HCT116 (cell line): ENCODE results near the gene FHOD3. TPM values are rescaled to one million over a fixed set of nuclear protein-coding genes. Genes with fewer than 3 reads are reported as not detected.

Experiments used
- ATAC-seq: fragments of 200-7000 bp; cut with Tn5 transposase; 2 replicates; pipeline ENCODE4 v1.9.1; 2020; ENCODE audit warnings: mild to moderate bottlenecking, moderate library complexity
- BruUV-seq: library from RNA; stranded (reverse); fragments of 400-500 nt; replicated peaks from 2 replicates; lab custom pipeline; 2021; lab: Mats Ljungman, UMichigan
- CTCF ChIA-PET: fragments of 300-600 bp; sonication (Branson Sonifier 250); formaldehyde crosslinking; loops from one replicate; lab custom pipeline; 2021; ENCODE audit warnings: antibody characterized with exemption; lab: Charles Lee
- POLR2A ChIA-PET: fragments of 300-600, 350-600 bp; sonication (Branson Sonifier 250); formaldehyde crosslinking; loops from one replicate; lab custom pipeline; 2021; ENCODE audit warnings: antibody characterized with exemption; lab: Charles Lee
- RAD21 ChIA-PET, 2 experiments: fragments of 300-600 bp; sonication (Branson Sonifier 250); formaldehyde crosslinking; loops; one replicate each; lab custom pipeline; 2023; ENCODE audit warnings: low total read pairs in 2 of 2; ENCODE audit not compliant: uncharacterized antibody in 2 of 2, unreplicated experiment in 2 of 2, low non-redundant PET in 1 of 2; lab: Charles Lee
- DNase-seq: peaks from one replicate; pipeline ENCODE4 v3.0.0-alpha.2; 2010; ENCODE audit warnings: low read depth, low spot score
- H2AFZ ChIP-seq: fragments of 200-600 bp; shearing (Covaris generic), sonication (generic); 2 replicates; pipeline ENCODE4 v1.6.1; 2017; ENCODE audit warnings: low read depth, mixed run types, mixed read lengths, antibody characterized with exemption, low read length; ENCODE audit not compliant: poor library complexity, severe bottlenecking
- H3K27ac ChIP-seq: 2 replicates; pipeline ENCODE4 v1.5.1; 2012; ENCODE audit warnings: low read depth, low read length
- H3K27me3 ChIP-seq: fragments of 200-600 bp; sonication (generic); 2 replicates; pipeline ENCODE4 v1.6.1; 2016; ENCODE audit warnings: mixed run types, low read length, mixed read lengths; ENCODE audit not compliant: insufficient read depth
- H3K36me3 ChIP-seq, 2 experiments: fragments of 200-500 bp in 1 of 2; fragments of 200-600 bp in 1 of 2; sonication (Bioruptor generic) in 1 of 2; sonication (generic) in 1 of 2; 2 replicates each; pipeline versions ENCODE4 v1.5.1 to v1.6.1; 2014 to 2016; ENCODE audit warnings: low read length in 2 of 2, inconsistent platforms in 1 of 2, mixed read lengths in 1 of 2, mixed run types in 1 of 2; ENCODE audit not compliant: insufficient read depth in 2 of 2, control insufficient read depth in 1 of 2
- H3K4me1 ChIP-seq, 2 experiments: fragments of 200-600 bp in 1 of 2; sonication (generic) in 1 of 2; 2 replicates each; pipeline versions ENCODE4 v1.5.1 to v1.6.1; 2012 to 2017; ENCODE audit warnings: low read length in 2 of 2, inconsistent platforms in 1 of 2, mild to moderate bottlenecking in 1 of 2, mixed read lengths in 1 of 2, mixed run types in 1 of 2, moderate library complexity in 1 of 2; ENCODE audit not compliant: insufficient read depth in 2 of 2, control insufficient read depth in 1 of 2
- H3K4me2 ChIP-seq: fragments of 200-600 bp; sonication (generic); 2 replicates; pipeline ENCODE4 v1.6.1; 2017; ENCODE audit warnings: mixed run types, low read length, mixed read lengths
- H3K4me3 ChIP-seq, 2 experiments: fragments of 200-600 bp in 1 of 2; sonication (generic) in 1 of 2; replicated peaks in 1 of 2; 2 replicates each; pipeline ENCODE4 v1.5.1; 2011 to 2016; ENCODE audit warnings: low read length in 2 of 2, control low read depth in 1 of 2, low read depth in 1 of 2, mild to moderate bottlenecking in 1 of 2, mixed read lengths in 1 of 2, mixed run types in 1 of 2
- H3K79me2 ChIP-seq: fragments of 200-600 bp; sonication (generic); 2 replicates; pipeline ENCODE4 v1.6.1; 2017; ENCODE audit warnings: mild to moderate bottlenecking, mixed run types, low read length, moderate library complexity, mixed read lengths; ENCODE audit not compliant: insufficient read depth
- H3K9ac ChIP-seq: fragments of 200-600 bp; sonication (generic); 2 replicates; pipeline ENCODE4 v1.6.1; 2016; ENCODE audit warnings: low read length, mixed read lengths
- H3K9me2 ChIP-seq: fragments of 200-600 bp; sonication (generic), shearing (Covaris generic); 2 replicates; pipeline ENCODE4 v1.6.1; 2017; ENCODE audit warnings: mixed run types, mild to moderate bottlenecking, moderate library complexity; ENCODE audit not compliant: insufficient read depth
- H3K9me3 ChIP-seq, 2 experiments: fragments of 200-500 bp in 1 of 2; fragments of 200-600 bp in 1 of 2; sonication (Bioruptor generic) in 1 of 2; sonication (generic) in 1 of 2; 2 replicates each; pipeline ENCODE4 v1.6.1; 2014 to 2017; ENCODE audit warnings: low read length in 2 of 2, mixed read lengths in 2 of 2, inconsistent platforms in 1 of 2, low read depth in 1 of 2, mild to moderate bottlenecking in 1 of 2, mixed run types in 1 of 2, moderate library complexity in 1 of 2; ENCODE audit not compliant: control insufficient read depth in 1 of 2, insufficient read depth in 1 of 2
- H4K20me1 ChIP-seq: fragments of 200-600 bp; sonication (generic), shearing (Covaris generic); 2 replicates; pipeline ENCODE4 v1.6.1; 2017; ENCODE audit warnings: mixed run types, mild to moderate bottlenecking, moderate library complexity; ENCODE audit not compliant: insufficient read depth
- ATF3 ChIP-seq: IDR thresholded peaks from 2 replicates; pipeline ENCODE4 v1.6.1; 2012
- CBX3 ChIP-seq: IDR thresholded peaks from 2 replicates; pipeline ENCODE4 v1.6.1; 2012; ENCODE audit warnings: low read depth
- CEBPB ChIP-seq: IDR thresholded peaks from 2 replicates; pipeline ENCODE4 v1.6.1; 2012; ENCODE audit warnings: low read depth
- CTCF ChIP-seq, 3 experiments: fragments of 200-600 bp in 1 of 3; sonication (generic) in 1 of 3; IDR thresholded peaks in 2 of 3; conservative IDR thresholded peaks in 1 of 3; 2 replicates each; pipeline ENCODE4 v1.5.1; 2012 to 2017; ENCODE audit warnings: low read depth in 2 of 3, low read length in 2 of 3, antibody characterized with exemption in 1 of 3, borderline replicate concordance in 1 of 3, control low read depth in 1 of 3, mild to moderate bottlenecking in 1 of 3, mixed read lengths in 1 of 3, mixed run types in 1 of 3, moderate library complexity in 1 of 3; ENCODE audit not compliant: insufficient read depth in 1 of 3
- EGR1 ChIP-seq: IDR thresholded peaks from 2 replicates; pipeline ENCODE4 v1.6.1; 2012; ENCODE audit warnings: low read depth
- EZH2 ChIP-seq: fragments of 200-600 bp; sonication (generic); IDR thresholded peaks from 2 replicates; pipeline ENCODE4 v1.6.1; 2017; ENCODE audit warnings: antibody characterized with exemption, mixed run types
- JUND ChIP-seq: IDR thresholded peaks from 2 replicates; pipeline ENCODE4 v1.6.1; 2012
- POLR2A ChIP-seq: IDR thresholded peaks from 2 replicates; pipeline ENCODE4 v1.7.0; 2011; ENCODE audit warnings: borderline replicate concordance; ENCODE audit not compliant: insufficient read depth, insufficient read length; ENCODE audit errors: extremely low read depth
- POLR2AphosphoS5 ChIP-seq: IDR thresholded peaks from 2 replicates; pipeline ENCODE4 v1.6.1; 2011; ENCODE audit warnings: mild to moderate bottlenecking, low read depth, low read length, moderate library complexity
- RAD21 ChIP-seq: IDR thresholded peaks from 2 replicates; pipeline ENCODE4 v1.6.1; 2012; ENCODE audit warnings: low read depth, mild to moderate bottlenecking
- SIN3A ChIP-seq: IDR thresholded peaks from 2 replicates; pipeline ENCODE4 v1.6.1; 2012; ENCODE audit warnings: low read depth
- SRF ChIP-seq: IDR thresholded peaks from 2 replicates; pipeline ENCODE4 v1.6.1; 2012; ENCODE audit warnings: low read depth
- TCF7L2 ChIP-seq: IDR thresholded peaks from 2 replicates; pipeline ENCODE4 v1.7.0; 2011; ENCODE audit warnings: borderline replicate concordance, inconsistent platforms; ENCODE audit not compliant: insufficient read depth, insufficient read length; ENCODE audit errors: extremely low read depth
- YY1 ChIP-seq: IDR thresholded peaks from 2 replicates; pipeline ENCODE4 v1.6.1; 2011; ENCODE audit warnings: low read length, low read depth, moderate library complexity, mild to moderate bottlenecking; ENCODE audit not compliant: insufficient replicate concordance; ENCODE audit errors: extremely low read depth
- ZFX ChIP-seq: fragments of 450-650 bp; IDR thresholded peaks from 2 replicates; pipeline ENCODE4 v1.6.1; 2017
- intact Hi-C: fragments of 100-400 bp; cut with micrococcal nuclease; formaldehyde crosslinking; loops from 2 replicates; pipeline ENCODE4 v1.10.0; 2022
- total RNA-seq: library from RNA; stranded (reverse); gene quantifications from one replicate; pipeline ENCODE4 v1.2.1, GENCODE V29; 2021; ENCODE audit not compliant: unreplicated experiment

FHOD3 gene
- total RNA-seq, 1 experiment from 2014 or later: 4.0 TPM

- no peaks in the 10 kb centered on the region for H3K79me2 ChIP-seq
- peaks cover 0 to 4% of the 10 kb centered on the region in 2 experiments; a peak in 1 of 4 replicates for H3K9me3 ChIP-seq
- ATAC-seq (no peak), DNase-seq (no peak)
- ChIA-PET RAD21 (no interaction called here), CTCF (no interaction called here), POLR2A (no interaction called here)
- BruUV-seq: no TSS peak
- no peak for TF ChIP-seq JUND
- intact Hi-C loops: no loop called here
- H3K27me3 ChIP-seq: no peaks in the 10 kb centered on the region
- no peak overlapping the region for H3K4me2 ChIP-seq
- H3K36me3 ChIP-seq: no peaks in the 10 kb centered on the region; a peak in 1 of 4 replicates
- H4K20me1 ChIP-seq: no peaks in the 10 kb centered on the region
- no peak overlapping the region for H2AFZ ChIP-seq
- no peaks in the 10 kb centered on the region for H3K4me1 ChIP-seq
- no peak overlapping the region for H3K9ac ChIP-seq
- no peak overlapping the region for H3K27ac ChIP-seq
- no peak overlapping the region for H3K4me3 ChIP-seq
- no peaks in the 10 kb centered on the region for H3K9me2 ChIP-seq
Measured at GRCh38 chr18:36389811-36390581, 92.5 kb downstream of the FHOD3 start.

- Histone ChIP-seq H3K4me3 (no peak overlapping the region), H4K20me1 (no peaks in the 10 kb centered on the region), H3K9me2 (no peaks in the 10 kb centered on the region), H3K27ac (no peak overlapping the region), H3K36me3 (no peaks in the 10 kb centered on the region; a peak in 1 of 4 replicates), H2AFZ (no peak overlapping the region), H3K9me3 (peaks cover 0 to 4% of the 10 kb centered on the region in 2 experiments; a peak in 1 of 4 replicates), H3K4me2 (no peak overlapping the region), H3K9ac (no peak overlapping the region), H3K27me3 (no peaks in the 10 kb centered on the region), H3K79me2 (no peaks in the 10 kb centered on the region), H3K4me1 (no peaks in the 10 kb centered on the region)
- intact Hi-C loops: no loop called here
- no peak for ATAC-seq
- no peak for DNase-seq
- ChIA-PET CTCF (no interaction called here), POLR2A (no interaction called here), RAD21 (no interaction called here)
- no TSS peak for BruUV-seq
- TF ChIP-seq SIN3A (no peak), TCF7L2 (no peak), POLR2AphosphoS5 (no peak), EZH2 (no peak), CBX3 (no peak), JUND (no peak), ATF3 (no peak), ZFX (no peak), CTCF (IDR thresholded peaks at IDR 0.05 in 2 of 3, conservative IDR thresholded peaks at IDR 0.05 in 1 of 3; ENCODE audit: borderline replicate concordance in 1 of 3, insufficient read depth in 1 of 3, low read depth in 2 of 3, low read length in 2 of 3) (no peak), SRF (no peak), RAD21 (no peak), YY1 (no peak), CEBPB (no peak), EGR1 (no peak), POLR2A (no peak)
Measured at GRCh38 chr18:36391426-36392145, 94.1 kb downstream of the FHOD3 start.
